Spleen (tissue), 7 donors: ENCODE results near the gene SLC8A1.

Experiments
- CTCF ChIP-seq, 11 experiments: fragments of 200-600 bp in 7 of 11; fragments of 450-650 bp in 4 of 11; sonication (generic) in 4 of 11; IDR thresholded peaks in 8 of 11; conservative IDR thresholded peaks in 3 of 11; 1 replicate in 7 of 11; 2 replicates in 4 of 11; pipeline versions ENCODE4 v1.4.0 to v1.8.0; 2016 to 2021; ENCODE audit warnings: antibody characterized with exemption in 11 of 11, inconsistent platforms in 4 of 11, mild to moderate bottlenecking in 1 of 11
- POLR2A ChIP-seq, 3 donors: fragments of 450-650 bp; IDR thresholded peaks; one replicate each; pipeline ENCODE4 v1.5.1; 2017; ENCODE audit warnings: antibody characterized with exemption in 3 of 3, mild to moderate bottlenecking in 1 of 3
- donor health status: DM: no; HTN: no; CAD: no; lungs with moderate emphysema.
- donor health status: DM: no; HTN: no; CAD: no.
- donor health status: DM: no; HTN: no; CAD: no.

GRCh38 chr2:40401896-40402295, 50.0 kb downstream of the SLC8A1 start:
- TF ChIP-seq CTCF (IDR thresholded peaks at IDR 0.05 in 8 of 11, conservative IDR thresholded peaks at IDR 0.05 in 3 of 11) (no peak), POLR2A (IDR thresholded peaks at IDR 0.05) (no peak)
